ENCODE data around the gene AIG1.

DNA sequence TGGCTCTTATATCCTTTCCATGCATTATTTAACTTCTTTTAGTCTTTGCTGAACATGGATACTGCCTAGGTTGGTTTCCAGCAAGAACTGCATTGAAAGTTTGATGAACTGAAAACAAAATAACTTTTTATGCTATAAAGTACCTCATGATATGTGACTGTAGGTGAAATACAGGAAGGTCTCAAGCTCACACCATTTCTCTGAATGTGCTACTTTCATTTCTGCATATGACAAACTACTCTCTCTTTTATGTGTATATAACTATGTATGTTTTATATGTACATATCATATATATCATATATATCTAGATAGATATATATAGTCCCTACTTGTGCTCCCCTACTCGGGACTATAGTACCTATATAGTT lies 65.9 kb downstream of the AIG1 start:
- TF ChIP-seq POLR2A (IDR thresholded peaks at IDR 0.05; ENCODE audit: low read depth, low read length), result no peak
- TF ChIP-seq TAF1 (IDR thresholded peaks at IDR 0.05; ENCODE audit: borderline replicate concordance, low read depth, low read length), result no peak

Measured in GM12892 (cell line).